HEK293 (cell line): ENCODE results near the gene SYT5.

Experiments used
- CTCF ChIA-PET: fragments of 350-600 bp; formaldehyde crosslinking; extraction: SDS; loops from one replicate; lab custom pipeline; 2021; ENCODE audit warnings: antibody characterized with exemption; lab: Yijun Ruan, JAX
- POLR2A ChIA-PET: fragments of 300-600 bp; formaldehyde crosslinking; extraction: SDS; loops from one replicate; lab custom pipeline; 2020; ENCODE audit warnings: antibody characterized with exemption, inconsistent platforms; lab: Yijun Ruan, JAX
- H3K27ac ChIP-seq: fragments of 200-500 bp; sonication (Bioruptor generic); 2 replicates; pipeline ENCODE4 v1.5.1; 2014; ENCODE audit warnings: low read depth, low read length, control low read depth, inconsistent platforms; ENCODE audit errors: extremely low read depth
- H3K36me3 ChIP-seq, 2 experiments: fragments of 200-500 bp in 1 of 2; sonication (Bioruptor generic) in 1 of 2; 1 replicate in 1 of 2; 2 replicates in 1 of 2; pipeline ENCODE4 v1.5.1; 2014 to 2017; ENCODE audit warnings: inconsistent platforms in 2 of 2, low read length in 2 of 2; ENCODE audit not compliant: control insufficient read depth in 2 of 2, insufficient read depth in 1 of 2
- H3K4me1 ChIP-seq: fragments of 200-500 bp; sonication (Bioruptor generic); 2 replicates; pipeline ENCODE4 v1.5.1; 2014; ENCODE audit warnings: mild to moderate bottlenecking, low read length, inconsistent platforms; ENCODE audit not compliant: control insufficient read depth, insufficient read depth
- H3K4me3 ChIP-seq: 2 replicates; pipeline ENCODE4 v1.5.1; 2011; ENCODE audit warnings: low read depth, mild to moderate bottlenecking, control low read depth, low read length, moderate library complexity
- H3K9me3 ChIP-seq: fragments of 200-500 bp; sonication (Bioruptor generic); 2 replicates; pipeline ENCODE4 v1.5.1; 2014; ENCODE audit warnings: low read depth, low read length, inconsistent platforms; ENCODE audit not compliant: control insufficient read depth, insufficient read depth
- GLIS1 ChIP-seq: fragments of 450-650 bp; formaldehyde crosslinking; IDR thresholded peaks from 2 replicates; pipeline ENCODE4 v1.5.1; 2016; ENCODE audit warnings: missing biosample characterization, missing genetic modification characterization
- IKZF3 ChIP-seq: fragments of 450-650 bp; IDR thresholded peaks from 2 replicates; pipeline ENCODE4 v1.5.0; 2018; ENCODE audit warnings: missing biosample characterization, mild to moderate bottlenecking, missing genetic modification characterization, moderate library complexity
- KLF1 ChIP-seq: fragments of 450-650 bp; formaldehyde crosslinking; IDR thresholded peaks from 2 replicates; pipeline ENCODE4 v1.5.1; 2016; ENCODE audit warnings: missing biosample characterization, missing genetic modification characterization
- KLF8 ChIP-seq: fragments of 450-650 bp; formaldehyde crosslinking; IDR thresholded peaks from 2 replicates; pipeline ENCODE4 v1.5.1; 2016; ENCODE audit warnings: missing biosample characterization, missing genetic modification characterization
- SP2 ChIP-seq: fragments of 450-650 bp; formaldehyde crosslinking; IDR thresholded peaks from 2 replicates; pipeline ENCODE4 v1.5.1; 2016; ENCODE audit warnings: missing biosample characterization, missing genetic modification characterization
- SP7 ChIP-seq: fragments of 450-650 bp; formaldehyde crosslinking; IDR thresholded peaks from 2 replicates; pipeline ENCODE4 v1.5.1; 2016; ENCODE audit warnings: missing biosample characterization, missing genetic modification characterization
- TCF7L2 ChIP-seq: IDR thresholded peaks from 2 replicates; pipeline ENCODE4 v1.6.1; 2011; ENCODE audit warnings: low read depth, mild to moderate bottlenecking, inconsistent platforms, low read length, moderate library complexity, borderline replicate concordance
- ZBTB20 ChIP-seq: fragments of 450-650 bp; formaldehyde crosslinking; IDR thresholded peaks from 2 replicates; pipeline ENCODE4 v1.5.1; 2016; ENCODE audit warnings: missing biosample characterization, missing genetic modification characterization
- ZFP69B ChIP-seq: fragments of 450-650 bp; formaldehyde crosslinking; IDR thresholded peaks from 2 replicates; pipeline ENCODE4 v1.5.1; 2016; ENCODE audit warnings: missing biosample characterization, missing genetic modification characterization
- ZNF138 ChIP-seq: fragments of 450-650 bp; formaldehyde crosslinking; IDR thresholded peaks from 2 replicates; pipeline ENCODE4 v1.5.1; 2016; ENCODE audit warnings: missing biosample characterization, missing genetic modification characterization, borderline replicate concordance
- ZNF175 ChIP-seq: fragments of 450-650 bp; formaldehyde crosslinking; IDR thresholded peaks from 2 replicates; pipeline ENCODE4 v1.5.1; 2016; ENCODE audit warnings: missing biosample characterization, missing genetic modification characterization
- ZNF19 ChIP-seq: fragments of 450-650 bp; formaldehyde crosslinking; IDR thresholded peaks from 2 replicates; pipeline ENCODE4; 2016; ENCODE audit warnings: missing biosample characterization, missing genetic modification characterization, low read depth
- ZNF423 ChIP-seq: fragments of 450-650 bp; formaldehyde crosslinking; IDR thresholded peaks from 2 replicates; pipeline ENCODE4 v1.5.1; 2016; ENCODE audit warnings: missing biosample characterization, missing genetic modification characterization
- ZNF521 ChIP-seq: fragments of 450-650 bp; formaldehyde crosslinking; IDR thresholded peaks from 2 replicates; pipeline ENCODE4 v1.5.1; 2017; ENCODE audit warnings: missing biosample characterization, mild to moderate bottlenecking, missing genetic modification characterization
- ZNF600 ChIP-seq: fragments of 450-650 bp; formaldehyde crosslinking; IDR thresholded peaks from 2 replicates; pipeline ENCODE4 v1.5.1; 2016; ENCODE audit warnings: missing biosample characterization, missing genetic modification characterization
- ZNF777 ChIP-seq: fragments of 450-650 bp; formaldehyde crosslinking; IDR thresholded peaks from 2 replicates; pipeline ENCODE4 v1.5.1; 2017; ENCODE audit warnings: missing biosample characterization, missing genetic modification characterization, borderline replicate concordance
- ZXDB ChIP-seq: fragments of 450-650 bp; formaldehyde crosslinking; IDR thresholded peaks from 2 replicates; pipeline ENCODE4 v1.5.1; 2016; ENCODE audit warnings: missing biosample characterization, missing genetic modification characterization
- TF ChIP-seq, protein P1 (sequence below): fragments of 450-650 bp; formaldehyde crosslinking; IDR thresholded peaks from 2 replicates; pipeline ENCODE4 v1.5.1; 2016; ENCODE audit warnings: missing biosample characterization, missing genetic modification characterization
- TF ChIP-seq, protein P2 (sequence below): fragments of 450-650 bp; formaldehyde crosslinking; IDR thresholded peaks from 2 replicates; pipeline ENCODE4 v1.5.1; 2017; ENCODE audit warnings: missing biosample characterization, missing genetic modification characterization
- TF ChIP-seq, protein P3 (sequence below): fragments of 450-650 bp; formaldehyde crosslinking; IDR thresholded peaks from 2 replicates; pipeline ENCODE4 v1.5.1; 2016; ENCODE audit warnings: missing biosample characterization, missing genetic modification characterization, borderline replicate concordance
- TF ChIP-seq, protein P4 (sequence below): fragments of 450-650 bp; formaldehyde crosslinking; IDR thresholded peaks from 2 replicates; pipeline ENCODE4 v1.5.1; 2016; ENCODE audit warnings: missing biosample characterization, missing genetic modification characterization
- TF ChIP-seq, protein P5 (sequence below): fragments of 450-650 bp; formaldehyde crosslinking; IDR thresholded peaks from 2 replicates; pipeline ENCODE4 v1.5.1; 2016; ENCODE audit warnings: missing biosample characterization, missing genetic modification characterization
- TF ChIP-seq, protein P6 (sequence below): sonication (generic); formaldehyde crosslinking; IDR thresholded peaks from 2 replicates; pipeline ENCODE4 v1.8.1; 2022; ENCODE audit warnings: mild to moderate bottlenecking, moderate library complexity, missing genetic modification reagents
- TF ChIP-seq, protein P7 (sequence below): fragments of 450-650 bp; formaldehyde crosslinking; IDR thresholded peaks from 2 replicates; pipeline ENCODE4 v1.5.1; 2017; ENCODE audit warnings: missing biosample characterization, missing genetic modification characterization

SYT5 gene

DNA sequence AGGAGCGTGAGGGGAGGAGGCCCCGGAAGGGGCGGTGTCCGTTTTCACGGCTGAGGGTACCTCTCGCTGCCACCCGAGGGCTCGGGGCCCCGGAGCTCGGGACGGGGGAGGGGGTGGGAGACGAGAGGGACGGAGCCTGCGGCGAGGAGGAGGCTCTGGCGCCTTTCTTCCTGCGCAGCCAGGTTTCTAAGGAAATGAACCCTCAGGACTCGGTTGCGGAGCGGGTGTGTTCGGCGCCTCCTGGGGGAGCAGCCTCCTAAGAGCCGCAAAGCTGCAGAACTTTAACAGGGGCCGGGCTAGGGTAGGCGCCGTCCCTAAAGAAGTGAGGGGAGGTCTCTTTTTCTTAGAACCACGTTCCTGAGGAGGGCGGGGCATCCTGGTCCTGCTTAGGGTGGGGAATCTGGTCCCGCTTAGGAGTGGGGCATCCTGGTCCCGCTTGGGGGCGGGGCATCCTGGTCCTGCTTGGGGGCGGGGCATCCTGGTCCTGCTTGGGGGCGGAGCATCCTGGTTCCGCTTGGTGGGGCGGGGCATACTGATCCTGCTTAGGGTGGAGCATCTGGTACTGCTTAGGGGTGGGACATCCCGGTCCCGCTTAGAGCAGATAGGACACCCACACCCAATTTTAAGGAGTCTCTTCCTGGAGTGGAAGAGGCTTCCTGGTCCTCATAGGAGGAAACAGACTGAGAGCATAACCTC is 6.2 kb downstream of the SYT5 start (continued):
- TF ChIP-seq, protein P1, sequence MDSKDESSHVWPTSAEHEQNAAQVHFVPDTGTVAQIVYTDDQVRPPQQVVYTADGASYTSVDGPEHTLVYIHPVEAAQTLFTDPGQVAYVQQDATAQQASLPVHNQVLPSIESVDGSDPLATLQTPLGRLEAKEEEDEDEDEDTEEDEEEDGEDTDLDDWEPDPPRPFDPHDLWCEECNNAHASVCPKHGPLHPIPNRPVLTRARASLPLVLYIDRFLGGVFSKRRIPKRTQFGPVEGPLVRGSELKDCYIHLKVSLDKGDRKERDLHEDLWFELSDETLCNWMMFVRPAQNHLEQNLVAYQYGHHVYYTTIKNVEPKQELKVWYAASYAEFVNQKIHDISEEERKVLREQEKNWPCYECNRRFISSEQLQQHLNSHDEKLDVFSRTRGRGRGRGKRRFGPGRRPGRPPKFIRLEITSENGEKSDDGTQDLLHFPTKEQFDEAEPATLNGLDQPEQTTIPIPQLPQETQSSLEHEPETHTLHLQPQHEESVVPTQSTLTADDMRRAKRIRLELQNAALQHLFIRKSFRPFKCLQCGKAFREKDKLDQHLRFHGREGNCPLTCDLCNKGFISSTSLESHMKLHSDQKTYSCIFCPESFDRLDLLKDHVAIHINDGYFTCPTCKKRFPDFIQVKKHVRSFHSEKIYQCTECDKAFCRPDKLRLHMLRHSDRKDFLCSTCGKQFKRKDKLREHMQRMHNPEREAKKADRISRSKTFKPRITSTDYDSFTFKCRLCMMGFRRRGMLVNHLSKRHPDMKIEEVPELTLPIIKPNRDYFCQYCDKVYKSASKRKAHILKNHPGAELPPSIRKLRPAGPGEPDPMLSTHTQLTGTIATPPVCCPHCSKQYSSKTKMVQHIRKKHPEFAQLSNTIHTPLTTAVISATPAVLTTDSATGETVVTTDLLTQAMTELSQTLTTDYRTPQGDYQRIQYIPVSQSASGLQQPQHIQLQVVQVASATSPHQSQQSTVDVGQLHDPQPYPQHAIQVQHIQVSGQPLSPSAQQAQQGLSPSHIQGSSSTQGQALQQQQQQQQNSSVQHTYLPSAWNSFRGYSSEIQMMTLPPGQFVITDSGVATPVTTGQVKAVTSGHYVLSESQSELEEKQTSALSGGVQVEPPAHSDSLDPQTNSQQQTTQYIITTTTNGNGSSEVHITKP (tag by site-specific recombination) = peak; percentile 73
- TF ChIP-seq KLF1 (tag by site-specific recombination) = peak; percentile 77
- TF ChIP-seq, protein P2, sequence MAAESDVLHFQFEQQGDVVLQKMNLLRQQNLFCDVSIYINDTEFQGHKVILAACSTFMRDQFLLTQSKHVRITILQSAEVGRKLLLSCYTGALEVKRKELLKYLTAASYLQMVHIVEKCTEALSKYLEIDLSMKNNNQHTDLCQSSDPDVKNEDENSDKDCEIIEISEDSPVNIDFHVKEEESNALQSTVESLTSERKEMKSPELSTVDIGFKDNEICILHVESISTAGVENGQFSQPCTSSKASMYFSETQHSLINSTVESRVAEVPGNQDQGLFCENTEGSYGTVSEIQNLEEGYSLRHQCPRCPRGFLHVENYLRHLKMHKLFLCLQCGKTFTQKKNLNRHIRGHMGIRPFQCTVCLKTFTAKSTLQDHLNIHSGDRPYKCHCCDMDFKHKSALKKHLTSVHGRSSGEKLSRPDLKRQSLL (tag by site-specific recombination) = 0 out of 2 replicates have a peak, but pooled peaks have one; percentile 5
- TF ChIP-seq, protein P3, sequence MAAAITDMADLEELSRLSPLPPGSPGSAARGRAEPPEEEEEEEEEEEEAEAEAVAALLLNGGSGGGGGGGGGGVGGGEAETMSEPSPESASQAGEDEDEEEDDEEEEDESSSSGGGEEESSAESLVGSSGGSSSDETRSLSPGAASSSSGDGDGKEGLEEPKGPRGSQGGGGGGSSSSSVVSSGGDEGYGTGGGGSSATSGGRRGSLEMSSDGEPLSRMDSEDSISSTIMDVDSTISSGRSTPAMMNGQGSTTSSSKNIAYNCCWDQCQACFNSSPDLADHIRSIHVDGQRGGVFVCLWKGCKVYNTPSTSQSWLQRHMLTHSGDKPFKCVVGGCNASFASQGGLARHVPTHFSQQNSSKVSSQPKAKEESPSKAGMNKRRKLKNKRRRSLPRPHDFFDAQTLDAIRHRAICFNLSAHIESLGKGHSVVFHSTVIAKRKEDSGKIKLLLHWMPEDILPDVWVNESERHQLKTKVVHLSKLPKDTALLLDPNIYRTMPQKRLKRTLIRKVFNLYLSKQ (tag by site-specific recombination) = no peak
- TF ChIP-seq ZNF423 (tag by site-specific recombination) = no peak
- peak; percentile 75; the same call in 1 of the 2 replicates for TF ChIP-seq ZNF777 (tag by site-specific recombination)
- peak; percentile 76 for TF ChIP-seq ZNF600 (tag by site-specific recombination)
- TF ChIP-seq GLIS1 = peak; percentile 44; the same call in 1 of the 2 replicates
- 0 out of 2 replicates have a peak, but pooled peaks have one; percentile 26 for TF ChIP-seq KLF8 (tag by site-specific recombination)
- no peak for TF ChIP-seq ZNF521
- no peak for TF ChIP-seq ZXDB
- peak; percentile 98 for TF ChIP-seq ZBTB20 (tag by site-specific recombination)
- TF ChIP-seq SP2 (tag by site-specific recombination) = peak; percentile 85
- peak; percentile 53; the same call in 1 of the 2 replicates for TF ChIP-seq IKZF3
- no peak for TF ChIP-seq ZNF138 (tag by site-specific recombination)
- peak; percentile 11; the same call in 1 of the 2 replicates for TF ChIP-seq SP7 (tag by site-specific recombination)

DNA sequence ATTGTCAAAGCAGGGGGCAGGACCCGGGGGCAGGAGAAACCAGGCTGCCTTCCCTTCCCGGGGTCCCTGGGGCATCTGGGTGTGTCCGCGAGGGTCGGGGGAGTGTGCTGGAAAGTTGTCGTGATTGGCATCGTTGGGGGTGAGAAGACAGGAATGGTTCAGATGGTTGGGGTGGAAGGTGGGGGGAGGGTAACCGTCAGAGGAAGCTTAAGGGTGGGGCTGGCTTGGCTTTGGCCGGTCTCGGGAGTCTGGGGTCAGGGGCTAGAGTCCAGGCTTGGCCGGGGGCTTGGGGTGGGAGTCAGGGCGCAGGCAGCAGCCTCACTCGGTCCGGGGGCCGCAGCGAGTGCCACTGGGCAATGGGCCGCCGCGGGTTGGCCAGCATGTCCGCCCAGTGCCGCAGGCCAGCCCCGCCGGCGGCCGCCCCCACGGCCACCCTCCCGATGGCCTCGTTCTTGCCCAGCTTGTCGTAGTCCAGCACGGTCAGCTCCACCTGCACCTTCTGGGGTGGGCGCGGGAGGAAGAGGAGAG is 6.8 kb downstream of the SYT5 start:
- H3K4me1 ChIP-seq = peaks cover 7% of the 10 kb centered on the region
- ChIA-PET POLR2A (no interaction called here), CTCF (interaction anchor here (0.7 to 1.2 kb wide), 2 partner anchors 32 to 33 kb away, joined by 3 to 4 read pairs; no protein-coding TSS in a partner anchor)
- H3K36me3 ChIP-seq = no peaks in the 10 kb centered on the region
- H3K4me3 ChIP-seq = peak overlapping the region; percentile 50
- no peaks in the 10 kb centered on the region for H3K9me3 ChIP-seq
- peak overlapping the region; percentile 7; the same call in 1 of the 2 replicates for H3K27ac ChIP-seq
- TF ChIP-seq, protein P4, sequence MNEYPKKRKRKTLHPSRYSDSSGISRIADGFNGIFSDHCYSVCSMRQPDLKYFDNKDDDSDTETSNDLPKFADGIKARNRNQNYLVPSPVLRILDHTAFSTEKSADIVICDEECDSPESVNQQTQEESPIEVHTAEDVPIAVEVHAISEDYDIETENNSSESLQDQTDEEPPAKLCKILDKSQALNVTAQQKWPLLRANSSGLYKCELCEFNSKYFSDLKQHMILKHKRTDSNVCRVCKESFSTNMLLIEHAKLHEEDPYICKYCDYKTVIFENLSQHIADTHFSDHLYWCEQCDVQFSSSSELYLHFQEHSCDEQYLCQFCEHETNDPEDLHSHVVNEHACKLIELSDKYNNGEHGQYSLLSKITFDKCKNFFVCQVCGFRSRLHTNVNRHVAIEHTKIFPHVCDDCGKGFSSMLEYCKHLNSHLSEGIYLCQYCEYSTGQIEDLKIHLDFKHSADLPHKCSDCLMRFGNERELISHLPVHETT (tag by site-specific recombination) = no peak
- TF ChIP-seq TCF7L2 (no peak), ZNF175 (tag by site-specific recombination) (no peak), GLIS1 (peak; percentile 29; the same call in 1 of the 2 replicates), ZFP69B (tag by site-specific recombination) (no peak), ZNF19 (tag by site-specific recombination) (no peak)
- TF ChIP-seq, protein P5, sequence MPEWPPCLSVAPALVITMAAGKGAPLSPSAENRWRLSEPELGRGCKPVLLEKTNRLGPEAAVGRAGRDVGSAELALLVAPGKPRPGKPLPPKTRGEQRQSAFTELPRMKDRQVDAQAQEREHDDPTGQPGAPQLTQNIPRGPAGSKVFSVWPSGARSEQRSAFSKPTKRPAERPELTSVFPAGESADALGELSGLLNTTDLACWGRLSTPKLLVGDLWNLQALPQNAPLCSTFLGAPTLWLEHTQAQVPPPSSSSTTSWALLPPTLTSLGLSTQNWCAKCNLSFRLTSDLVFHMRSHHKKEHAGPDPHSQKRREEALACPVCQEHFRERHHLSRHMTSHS (tag by site-specific recombination) = no peak
- TF ChIP-seq, protein P6, sequence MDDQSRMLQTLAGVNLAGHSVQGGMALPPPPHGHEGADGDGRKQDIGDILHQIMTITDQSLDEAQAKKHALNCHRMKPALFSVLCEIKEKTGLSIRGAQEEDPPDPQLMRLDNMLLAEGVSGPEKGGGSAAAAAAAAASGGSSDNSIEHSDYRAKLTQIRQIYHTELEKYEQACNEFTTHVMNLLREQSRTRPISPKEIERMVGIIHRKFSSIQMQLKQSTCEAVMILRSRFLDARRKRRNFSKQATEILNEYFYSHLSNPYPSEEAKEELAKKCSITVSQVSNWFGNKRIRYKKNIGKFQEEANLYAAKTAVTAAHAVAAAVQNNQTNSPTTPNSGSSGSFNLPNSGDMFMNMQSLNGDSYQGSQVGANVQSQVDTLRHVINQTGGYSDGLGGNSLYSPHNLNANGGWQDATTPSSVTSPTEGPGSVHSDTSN (CRISPR knock-in tag) = peak; percentile 40; the same call in 1 of the 2 replicates
- TF ChIP-seq, protein P7, sequence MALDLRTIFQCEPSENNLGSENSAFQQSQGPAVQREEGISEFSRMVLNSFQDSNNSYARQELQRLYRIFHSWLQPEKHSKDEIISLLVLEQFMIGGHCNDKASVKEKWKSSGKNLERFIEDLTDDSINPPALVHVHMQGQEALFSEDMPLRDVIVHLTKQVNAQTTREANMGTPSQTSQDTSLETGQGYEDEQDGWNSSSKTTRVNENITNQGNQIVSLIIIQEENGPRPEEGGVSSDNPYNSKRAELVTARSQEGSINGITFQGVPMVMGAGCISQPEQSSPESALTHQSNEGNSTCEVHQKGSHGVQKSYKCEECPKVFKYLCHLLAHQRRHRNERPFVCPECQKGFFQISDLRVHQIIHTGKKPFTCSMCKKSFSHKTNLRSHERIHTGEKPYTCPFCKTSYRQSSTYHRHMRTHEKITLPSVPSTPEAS (tag by site-specific recombination) = no peak
